Lower lobe of right lung (tissue), 2 donors: ENCODE measurements around the gene SLC5A2. TPM values are rescaled to one million over a fixed set of nuclear protein-coding genes. Genes with fewer than 3 reads are reported as not detected.

ENCODE experiments used
- ATAC-seq, 2 donors: fragments of 200-7000 bp; cut with Tn5 transposase; one replicate each; pipeline ENCODE4 v1.9.1; 2020 to 2022; ENCODE audit warnings: mild to moderate bottlenecking in 2 of 2, moderate library complexity in 2 of 2
- DNase-seq: peaks from one replicate; pipeline ENCODE4 v3.0.0-alpha.2; 2020
- H3K27ac ChIP-seq: fragments of 200-600 bp; one replicate; pipeline ENCODE4 v1.8.0; 2022
- H3K27me3 ChIP-seq: fragments of 200-600 bp; one replicate; pipeline ENCODE4 v1.8.0; 2022; ENCODE audit warnings: low read depth
- H3K36me3 ChIP-seq: fragments of 200-600 bp; one replicate; pipeline ENCODE4 v1.8.0; 2022; ENCODE audit warnings: mild to moderate bottlenecking
- H3K4me1 ChIP-seq: fragments of 200-600 bp; one replicate; pipeline ENCODE4 v1.8.0; 2022
- H3K4me3 ChIP-seq: fragments of 200-600 bp; one replicate; pipeline ENCODE4 v1.8.0; 2022; ENCODE audit warnings: mild to moderate bottlenecking
- H3K9me3 ChIP-seq: fragments of 200-600 bp; one replicate; pipeline ENCODE4 v1.8.0; 2022
- intact Hi-C: fragments of 100-400 bp; cut with DNase I; formaldehyde crosslinking; loops from one replicate; pipeline ENCODE4 v1.11.0; 2022
- total RNA-seq: library from RNA; stranded (reverse); fragmentation: NEBNext Ultra II Directional; extraction: Animal tissue kit (Norgen Biotek cat#: 25700); gene quantifications from one replicate; pipeline ENCODE4 v1.2.1, GENCODE V29; 2021
- TF ChIP-seq, protein P1 (sequence below): fragments of 200-600 bp; IDR thresholded peaks from one replicate; pipeline ENCODE4 v1.8.0; 2022; ENCODE audit warnings: antibody characterized with exemption, mild to moderate bottlenecking
- donor health status: DM: no; HTN: yes; CAD: no; lungs with severe emphysema.

The SLC5A2 gene
- total RNA-seq, 1 donor from 2014 or later, result 2.0 TPM

DNA sequence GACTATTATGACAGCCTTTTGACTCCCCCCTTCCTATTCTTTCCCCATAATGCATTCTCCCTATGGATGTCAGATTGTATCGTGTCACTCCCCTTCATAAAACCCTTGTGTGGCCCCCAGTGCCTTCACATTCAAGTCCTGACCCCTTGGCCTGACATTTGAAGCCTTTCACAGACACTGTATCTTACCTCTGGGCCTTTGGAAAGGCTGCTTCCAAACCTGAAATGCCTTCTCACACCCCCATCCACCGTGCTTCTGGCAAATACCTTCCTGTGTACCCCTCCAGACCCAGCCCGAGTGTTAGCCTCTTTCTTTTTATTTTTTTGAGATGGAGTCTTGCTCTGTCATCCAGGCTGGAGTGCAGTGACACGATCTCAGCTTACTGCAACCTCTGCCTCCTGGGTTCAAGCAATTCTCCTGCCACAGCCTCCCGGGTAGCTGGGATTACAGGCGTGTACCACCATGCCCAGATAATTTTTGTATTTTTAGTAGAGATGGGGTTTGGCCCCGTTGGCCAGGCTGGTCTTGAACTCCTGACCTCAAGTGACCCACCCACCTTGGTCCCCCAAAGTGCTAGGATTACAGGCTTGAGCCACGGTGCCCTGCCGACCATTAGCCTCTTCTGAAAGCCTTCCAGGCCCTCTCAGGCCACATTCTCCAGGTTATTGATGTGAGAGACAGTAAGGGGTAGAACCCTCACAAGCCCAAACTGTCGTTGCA, 21.6 kb upstream of the SLC5A2 start:
- Histone ChIP-seq H3K27ac (no peak overlapping the region), H3K27me3 (no peaks in the 10 kb centered on the region), H3K4me3 (no peak overlapping the region), H3K4me1 (peaks cover 34% of the 10 kb centered on the region), H3K36me3 (peaks cover 47% of the 10 kb centered on the region), H3K9me3 (no peaks in the 10 kb centered on the region)
- ATAC-seq, result no peak
- intact Hi-C loops, result no loop called here
- no peak for DNase-seq
- TF ChIP-seq, protein P1, sequence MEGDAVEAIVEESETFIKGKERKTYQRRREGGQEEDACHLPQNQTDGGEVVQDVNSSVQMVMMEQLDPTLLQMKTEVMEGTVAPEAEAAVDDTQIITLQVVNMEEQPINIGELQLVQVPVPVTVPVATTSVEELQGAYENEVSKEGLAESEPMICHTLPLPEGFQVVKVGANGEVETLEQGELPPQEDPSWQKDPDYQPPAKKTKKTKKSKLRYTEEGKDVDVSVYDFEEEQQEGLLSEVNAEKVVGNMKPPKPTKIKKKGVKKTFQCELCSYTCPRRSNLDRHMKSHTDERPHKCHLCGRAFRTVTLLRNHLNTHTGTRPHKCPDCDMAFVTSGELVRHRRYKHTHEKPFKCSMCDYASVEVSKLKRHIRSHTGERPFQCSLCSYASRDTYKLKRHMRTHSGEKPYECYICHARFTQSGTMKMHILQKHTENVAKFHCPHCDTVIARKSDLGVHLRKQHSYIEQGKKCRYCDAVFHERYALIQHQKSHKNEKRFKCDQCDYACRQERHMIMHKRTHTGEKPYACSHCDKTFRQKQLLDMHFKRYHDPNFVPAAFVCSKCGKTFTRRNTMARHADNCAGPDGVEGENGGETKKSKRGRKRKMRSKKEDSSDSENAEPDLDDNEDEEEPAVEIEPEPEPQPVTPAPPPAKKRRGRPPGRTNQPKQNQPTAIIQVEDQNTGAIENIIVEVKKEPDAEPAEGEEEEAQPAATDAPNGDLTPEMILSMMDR, result no peak

DNA sequence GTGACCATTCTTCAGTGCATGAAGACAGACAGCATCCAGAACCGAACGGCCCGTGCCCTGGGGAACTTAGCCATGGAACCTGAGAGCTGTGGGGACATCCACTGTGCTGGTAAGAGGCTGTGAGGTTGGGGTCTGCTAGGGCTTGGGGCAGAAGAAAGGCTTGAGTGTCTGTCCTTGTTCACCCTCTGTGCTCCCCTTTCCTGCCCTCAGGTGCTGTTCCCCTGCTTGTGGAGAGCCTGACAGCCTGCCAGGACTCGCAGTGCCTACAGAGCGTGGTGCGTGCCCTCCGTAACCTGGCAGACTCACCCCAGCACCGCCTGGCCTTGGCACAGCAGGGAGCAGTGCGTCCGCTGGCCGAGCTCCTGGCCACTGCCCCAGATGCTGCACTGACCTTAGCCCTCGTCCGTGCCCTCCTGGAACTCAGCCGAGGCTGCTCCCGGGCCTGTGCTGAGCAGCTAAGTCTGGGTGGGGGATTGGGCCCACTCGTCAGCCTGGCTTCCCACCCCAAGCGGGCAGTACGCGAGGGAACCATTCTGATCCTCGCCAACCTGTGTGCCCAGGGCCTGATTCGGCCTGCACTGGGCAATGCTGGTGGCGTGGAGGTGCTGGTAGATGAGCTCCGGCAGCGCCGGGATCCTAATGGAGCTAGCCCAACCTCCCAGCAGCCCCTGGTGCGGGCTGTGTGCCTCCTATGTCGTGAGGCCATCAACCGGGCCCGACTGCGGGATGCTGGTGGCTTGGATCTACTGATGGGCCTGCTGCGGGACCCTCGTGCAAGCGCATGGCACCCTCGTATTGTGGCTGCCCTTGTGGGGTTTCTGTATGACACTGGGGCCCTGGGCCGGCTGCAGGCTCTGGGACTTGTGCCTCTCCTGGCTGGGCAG, 20.8 kb upstream of the SLC5A2 start:
- Histone ChIP-seq H3K9me3 (no peaks in the 10 kb centered on the region), H3K27ac (no peak overlapping the region), H3K4me3 (no peak overlapping the region), H3K27me3 (no peaks in the 10 kb centered on the region), H3K4me1 (peaks cover 26% of the 10 kb centered on the region), H3K36me3 (peaks cover 54% of the 10 kb centered on the region)
- TF ChIP-seq, protein P1, result no peak
- ATAC-seq (no peak), DNase-seq (peak; percentile 46)
- intact Hi-C loops, result no loop called here

DNA sequence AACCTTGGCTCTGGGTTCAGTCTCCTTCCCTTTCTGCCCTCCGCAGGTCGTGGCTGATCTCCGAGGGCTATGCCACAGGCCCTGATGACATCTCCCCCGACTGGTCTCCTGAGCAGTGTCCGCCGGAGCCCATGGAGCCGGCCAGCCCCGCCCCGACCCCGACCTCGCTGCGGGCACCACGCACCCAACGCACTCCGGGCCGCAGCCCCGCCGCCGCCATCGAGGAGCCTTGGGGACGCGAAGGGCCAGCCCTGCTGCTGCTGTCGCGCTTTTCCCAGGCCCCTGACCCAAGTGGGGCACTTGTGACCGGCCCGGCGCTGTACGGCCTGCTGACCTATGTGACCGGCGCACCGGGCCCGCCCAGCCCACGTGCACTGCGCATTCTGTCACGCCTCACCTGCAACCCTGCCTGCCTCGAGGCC, 18.6 kb upstream of the SLC5A2 start:
- DNase-seq, result peak; percentile 45
- Histone ChIP-seq H3K36me3 (peaks cover 54% of the 10 kb centered on the region), H3K27ac (no peak overlapping the region), H3K9me3 (no peaks in the 10 kb centered on the region), H3K4me1 (peaks cover 13% of the 10 kb centered on the region), H3K4me3 (no peak overlapping the region), H3K27me3 (no peaks in the 10 kb centered on the region)
- no peak for ATAC-seq
- intact Hi-C loops, result no loop called here
- TF ChIP-seq, protein P1, result no peak

DNA sequence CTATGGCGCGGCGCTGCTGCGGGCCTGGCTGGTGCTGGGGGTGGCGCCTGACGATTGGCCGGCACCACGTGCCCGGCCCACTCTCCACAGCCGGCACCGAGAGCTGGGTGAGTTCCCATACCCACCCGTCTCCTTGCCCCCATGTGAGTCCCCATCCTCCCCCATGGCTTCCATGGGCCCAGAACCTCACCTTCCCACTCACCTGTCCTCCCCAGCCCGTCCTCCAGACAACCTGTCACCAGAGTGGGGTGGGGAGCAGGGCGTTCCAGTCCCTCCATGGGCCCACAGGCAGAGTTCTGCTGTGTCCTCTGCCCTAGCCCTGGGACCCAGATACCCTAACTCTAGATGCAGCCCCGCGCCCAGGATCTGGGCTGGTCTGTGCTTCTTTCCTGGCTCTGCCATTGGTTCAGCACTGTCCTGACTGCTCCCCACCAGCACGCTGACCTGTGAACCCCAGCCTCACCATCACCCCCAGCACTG, 18.1 kb upstream of the SLC5A2 start:
- TF ChIP-seq, protein P1, result no peak
- Histone ChIP-seq H3K4me3 (no peak overlapping the region), H3K27me3 (no peaks in the 10 kb centered on the region), H3K9me3 (no peaks in the 10 kb centered on the region), H3K36me3 (peaks cover 54% of the 10 kb centered on the region), H3K4me1 (peaks cover 13% of the 10 kb centered on the region), H3K27ac (no peak overlapping the region)
- intact Hi-C loops, result no loop called here
- ATAC-seq (no peak), DNase-seq (peak; percentile 30)

DNA sequence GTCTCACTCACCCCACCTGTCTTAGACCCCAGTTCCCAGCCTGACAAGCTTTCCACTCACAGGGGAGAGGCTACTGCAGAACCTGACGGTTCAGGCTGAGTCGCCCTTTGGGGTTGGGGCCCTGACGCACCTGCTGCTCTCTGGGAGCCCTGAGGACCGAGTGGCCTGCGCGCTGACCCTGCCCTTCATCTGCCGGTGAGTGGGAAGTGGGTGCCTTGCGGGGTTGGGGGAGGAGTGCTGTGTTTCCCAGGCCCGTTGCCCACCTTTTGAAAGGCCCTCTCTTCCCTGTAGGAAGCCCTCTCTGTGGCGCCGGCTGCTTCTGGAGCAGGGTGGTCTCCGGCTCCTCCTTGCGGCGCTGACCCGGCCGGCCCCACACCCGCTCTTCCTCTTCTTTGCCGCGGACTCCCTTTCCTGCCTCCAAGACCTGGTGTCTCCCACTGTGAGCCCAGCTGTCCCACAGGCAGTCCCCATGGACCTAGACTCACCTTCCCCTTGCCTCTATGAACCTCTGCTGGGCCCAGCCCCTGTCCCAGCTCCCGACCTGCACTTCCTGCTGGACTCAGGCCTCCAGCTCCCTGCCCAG, 17.0 kb upstream of the SLC5A2 start:
- intact Hi-C loops, result no loop called here
- peaks cover 8% of the 10 kb centered on the region for H3K4me1 ChIP-seq
- DNase-seq (no peak), ATAC-seq (no peak)
- H3K36me3 ChIP-seq, result peaks cover 54% of the 10 kb centered on the region
- TF ChIP-seq, protein P1, result no peak
- H3K9me3 ChIP-seq, result no peaks in the 10 kb centered on the region
- no peaks in the 10 kb centered on the region for H3K27me3 ChIP-seq
- H3K27ac ChIP-seq, result no peak overlapping the region
- no peak overlapping the region for H3K4me3 ChIP-seq
